ENCODE results near the gene TRAK1.

Gene TRAK1

GRCh38 chr3:42269647-42270046, 178.5 kb downstream of the TRAK1 start:
- TF ChIP-seq CTCF (IDR thresholded peaks at IDR 0.05), result no peak
- H3K4me3 ChIP-seq (ENCODE audit: low read depth, low read length), result no peak overlapping the region
- no peaks in the 10 kb centered on the region for H3K36me3 ChIP-seq (ENCODE audit: control insufficient read depth, insufficient read depth, low read length)
- H3K9ac ChIP-seq, result no peak overlapping the region
- H3K79me2 ChIP-seq, result no peaks in the 10 kb centered on the region
- H2AFZ ChIP-seq, result no peak overlapping the region
- H3K4me1 ChIP-seq, result no peaks in the 10 kb centered on the region
- H3K9me3 ChIP-seq (ENCODE audit: control insufficient read depth, low read length), result no peaks in the 10 kb centered on the region
- no peak overlapping the region for H3K27ac ChIP-seq
- H3K27me3 ChIP-seq (ENCODE audit: control insufficient read depth, insufficient read depth, low read length), result no peaks in the 10 kb centered on the region
- no peak overlapping the region for H3K4me2 ChIP-seq (ENCODE audit: low read length)

- Histone ChIP-seq H3K9me3 (ENCODE audit: control insufficient read depth, low read length) (no peaks in the 10 kb centered on the region), H3K4me3 (ENCODE audit: low read depth, low read length) (no peak overlapping the region), H2AFZ (no peak overlapping the region), H3K79me2 (no peaks in the 10 kb centered on the region), H3K4me1 (no peaks in the 10 kb centered on the region), H3K9ac (no peak overlapping the region), H3K27me3 (ENCODE audit: control insufficient read depth, insufficient read depth, low read length) (no peaks in the 10 kb centered on the region), H3K27ac (no peak overlapping the region), H3K36me3 (ENCODE audit: control insufficient read depth, insufficient read depth, low read length) (no peaks in the 10 kb centered on the region), H3K4me2 (ENCODE audit: low read length) (no peak overlapping the region)
- no peak for TF ChIP-seq CTCF (IDR thresholded peaks at IDR 0.05)
These were observed 179.4 kb downstream of the TRAK1 start for GRCh38 chr3:42270561-42270960.

- Histone ChIP-seq H3K4me1 (no peaks in the 10 kb centered on the region), H3K27me3 (ENCODE audit: control insufficient read depth, insufficient read depth, low read length) (no peaks in the 10 kb centered on the region), H3K9me3 (ENCODE audit: control insufficient read depth, low read length) (no peaks in the 10 kb centered on the region), H3K27ac (no peak overlapping the region), H3K36me3 (ENCODE audit: control insufficient read depth, insufficient read depth, low read length) (no peaks in the 10 kb centered on the region), H3K79me2 (no peaks in the 10 kb centered on the region), H2AFZ (no peak overlapping the region), H3K9ac (no peak overlapping the region), H3K4me3 (ENCODE audit: low read depth, low read length) (no peak overlapping the region), H3K4me2 (ENCODE audit: low read length) (no peak overlapping the region)
- TF ChIP-seq CTCF (IDR thresholded peaks at IDR 0.05), result no peak
These were observed 180.6 kb downstream of the TRAK1 start for GRCh38 chr3:42271786-42272185.

GRCh38 chr3:42273361-42273760, 182.2 kb downstream of the TRAK1 start:
- H3K4me1 ChIP-seq, result no peaks in the 10 kb centered on the region
- no peak for TF ChIP-seq CTCF (IDR thresholded peaks at IDR 0.05)
- H3K4me2 ChIP-seq (ENCODE audit: low read length), result no peak overlapping the region
- no peak overlapping the region for H3K27ac ChIP-seq
- no peaks in the 10 kb centered on the region for H3K9me3 ChIP-seq (ENCODE audit: control insufficient read depth, low read length)
- H3K36me3 ChIP-seq (ENCODE audit: control insufficient read depth, insufficient read depth, low read length), result no peaks in the 10 kb centered on the region
- H2AFZ ChIP-seq, result no peak overlapping the region
- H3K27me3 ChIP-seq (ENCODE audit: control insufficient read depth, insufficient read depth, low read length), result no peaks in the 10 kb centered on the region
- H3K79me2 ChIP-seq, result no peaks in the 10 kb centered on the region
- H3K9ac ChIP-seq, result no peak overlapping the region
- H3K4me3 ChIP-seq (ENCODE audit: low read depth, low read length), result no peak overlapping the region

GRCh38 chr3:42274266-42274665, 183.1 kb downstream of the TRAK1 start:
- H3K27ac ChIP-seq, result no peak overlapping the region
- no peaks in the 10 kb centered on the region for H3K9me3 ChIP-seq (ENCODE audit: control insufficient read depth, low read length)
- no peaks in the 10 kb centered on the region for H3K4me1 ChIP-seq
- TF ChIP-seq CTCF (IDR thresholded peaks at IDR 0.05), result no peak
- H3K4me3 ChIP-seq (ENCODE audit: low read depth, low read length), result no peak overlapping the region
- H3K36me3 ChIP-seq (ENCODE audit: control insufficient read depth, insufficient read depth, low read length), result no peaks in the 10 kb centered on the region
- H3K4me2 ChIP-seq (ENCODE audit: low read length), result no peak overlapping the region
- H3K9ac ChIP-seq, result no peak overlapping the region
- H3K27me3 ChIP-seq (ENCODE audit: control insufficient read depth, insufficient read depth, low read length), result no peaks in the 10 kb centered on the region
- no peaks in the 10 kb centered on the region for H3K79me2 ChIP-seq
- H2AFZ ChIP-seq, result no peak overlapping the region

Data from parathyroid adenoma (tissue), 2 donors.